Stimulated activated CD8-positive, alpha-beta memory T cell treated with anti-CD3 and anti-CD28 coated beads, Interleukin-15, amount 100 ng/mL, for 48 hours (primary cell): ENCODE data around the gene CCDC194.
"Not testable (repeated sequence)": the region's sequence is repeated elsewhere in the genome, so short reads cannot be mapped to it uniquely, and the experiment has no call there.

Experiments used
- DNase-seq, 2 donors: peaks; one replicate each; pipeline ENCODE4 v3.0.0-alpha.2; 2020; ENCODE audit warnings: low read depth in 2 of 2

CCDC194 gene

GRCh38 chr19:17370026-17370587 lies 23.9 kb downstream of the CCDC194 start:
- no peak for DNase-seq

GRCh38 chr19:17365361-17365760 lies 28.6 kb downstream of the CCDC194 start:
- DNase-seq = no peak

- not testable (repeated sequence) for DNase-seq
Measured at GRCh38 chr19:17363852-17364605, 30.0 kb downstream of the CCDC194 start.

DNA sequence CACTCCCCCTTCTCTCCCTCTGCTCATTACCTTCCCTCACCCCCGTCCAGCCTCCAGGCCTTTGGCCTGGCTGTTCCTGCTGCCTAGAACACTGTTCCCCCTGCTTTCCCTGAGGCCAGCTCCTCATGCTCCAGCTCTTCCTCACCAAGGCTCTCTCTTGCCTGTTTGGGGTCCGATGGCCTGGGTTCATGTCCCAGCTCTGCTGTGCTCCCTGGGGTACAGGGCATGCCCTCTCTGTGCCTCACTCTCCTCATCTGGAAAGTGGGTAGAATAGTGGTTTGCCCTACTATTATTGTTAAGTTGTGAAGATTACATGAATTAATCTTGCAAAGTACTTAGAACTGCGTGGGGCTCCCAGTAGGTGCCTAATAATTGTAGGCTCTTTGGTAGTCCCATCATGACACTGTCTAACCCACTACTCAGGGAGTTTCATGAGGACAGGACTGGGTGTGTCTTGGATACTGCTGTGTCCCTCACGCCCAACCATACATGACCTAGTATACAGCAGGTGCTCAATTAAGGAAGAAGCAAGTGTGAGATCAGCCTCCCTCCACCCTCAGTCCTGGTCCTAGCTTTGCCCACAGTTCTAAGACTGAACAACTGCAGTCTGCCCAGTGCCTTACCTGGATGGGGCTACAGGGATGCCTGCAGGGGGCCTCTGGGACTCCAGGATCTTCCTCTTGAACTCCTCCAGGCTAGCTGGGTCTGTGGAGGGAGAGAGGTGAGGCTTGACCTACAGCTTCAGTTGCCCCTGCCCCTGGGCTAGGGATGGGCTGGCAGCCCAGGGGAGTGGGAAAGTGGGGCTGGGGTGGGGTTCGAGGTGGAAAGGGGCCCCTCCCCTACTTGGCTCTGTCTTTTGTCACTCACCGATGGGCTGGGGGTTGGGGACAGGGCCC lies 33.8 kb downstream of the CCDC194 start:
- no peak for DNase-seq

GRCh38 chr19:17358395-17358794 lies 35.6 kb downstream of the CCDC194 start:
- DNase-seq = no peak

GRCh38 chr19:17357724-17358123 lies 36.3 kb downstream of the CCDC194 start:
- DNase-seq = no peak

GRCh38 chr19:17357078-17357666 lies 36.8 kb downstream of the CCDC194 start:
- no peak for DNase-seq

DNA sequence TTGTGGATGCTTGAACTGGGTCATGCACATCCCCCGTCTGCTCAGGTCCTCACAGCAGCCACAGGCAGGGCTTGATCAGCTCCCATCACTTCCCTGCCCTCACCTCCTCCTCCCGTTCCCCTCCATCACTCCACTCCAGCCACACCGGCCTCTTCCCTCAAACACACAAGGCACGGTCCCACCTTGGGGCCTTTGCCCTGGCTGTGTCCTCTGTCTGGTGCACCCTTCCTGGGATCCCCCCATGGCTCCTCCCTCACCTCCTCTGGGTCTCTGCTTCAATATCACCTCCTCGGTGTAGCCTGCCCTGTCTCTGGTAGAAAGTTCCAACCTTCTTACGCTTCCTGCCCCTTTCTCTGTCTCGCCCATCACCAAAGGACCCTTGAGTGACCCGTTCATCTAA lies 40.6 kb downstream of the CCDC194 start:
- DNase-seq = no peak

DNA sequence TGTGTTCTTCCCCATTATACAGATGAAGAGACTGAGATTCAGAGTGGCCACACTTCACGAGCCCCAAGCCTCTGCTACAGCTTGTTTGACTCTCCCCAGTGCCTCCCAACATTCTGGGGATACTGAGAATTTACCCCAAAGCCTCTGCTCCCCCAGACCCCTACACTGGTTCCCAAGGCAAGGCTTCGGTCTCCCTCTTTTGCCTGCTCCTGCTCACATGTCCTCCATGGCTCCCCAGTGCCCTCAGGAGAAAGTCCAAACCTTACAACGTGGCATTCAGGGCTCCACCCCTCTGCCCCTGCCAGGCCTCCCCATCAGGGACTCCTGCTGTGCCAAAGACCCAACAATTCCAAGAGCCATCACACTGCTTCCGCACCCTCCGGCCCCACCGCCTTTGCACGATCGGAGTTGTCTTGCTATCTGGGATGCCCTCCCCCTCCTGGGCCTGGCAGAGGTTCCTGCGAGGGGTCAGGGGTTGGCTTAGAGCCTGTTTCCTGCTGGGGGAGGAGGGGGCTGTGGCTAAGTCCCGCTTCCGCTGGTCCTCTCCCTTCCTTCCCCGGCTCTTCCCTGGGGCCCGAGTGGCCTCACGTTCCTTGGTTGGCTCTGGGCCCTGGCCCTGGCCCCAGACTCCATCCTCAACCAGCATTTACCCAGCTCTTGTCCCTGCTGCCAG lies 41.3 kb downstream of the CCDC194 start:
- DNase-seq = no peak

GRCh38 chr19:17351815-17352435 lies 42.1 kb downstream of the CCDC194 start:
- DNase-seq = no peak

GRCh38 chr19:17348700-17349099 lies 45.3 kb downstream of the CCDC194 start:
- DNase-seq = no peak

- no peak for DNase-seq
Measured at GRCh38 chr19:17347877-17348276, 46.1 kb downstream of the CCDC194 start.

GRCh38 chr19:17347361-17347760 lies 46.6 kb downstream of the CCDC194 start:
- DNase-seq = no peak

- DNase-seq = peak in 1 of 2 donors; percentile 59
Measured at GRCh38 chr19:17346109-17346671, 47.8 kb downstream of the CCDC194 start.

DNA sequence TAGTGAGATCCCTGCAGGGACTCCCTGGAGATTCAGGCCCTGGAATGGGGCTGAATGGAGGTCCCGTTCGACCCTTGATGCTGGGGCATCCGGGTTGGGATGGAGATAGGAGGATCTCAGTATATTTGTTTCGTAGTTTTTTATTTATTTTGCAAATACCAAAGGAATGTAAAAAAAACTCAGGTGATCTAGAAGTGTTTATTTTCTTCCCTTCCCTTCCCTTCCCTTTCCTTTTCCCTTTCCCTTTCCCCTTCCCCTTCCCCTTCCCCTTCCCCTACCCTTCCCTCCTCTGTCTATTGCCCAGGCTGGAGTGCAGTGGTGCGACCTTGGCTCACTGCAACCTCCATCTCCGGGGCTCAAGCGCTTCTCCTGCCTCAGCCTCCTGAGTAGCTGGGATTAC lies 52.2 kb downstream of the CCDC194 start:
- no peak for DNase-seq

DNA sequence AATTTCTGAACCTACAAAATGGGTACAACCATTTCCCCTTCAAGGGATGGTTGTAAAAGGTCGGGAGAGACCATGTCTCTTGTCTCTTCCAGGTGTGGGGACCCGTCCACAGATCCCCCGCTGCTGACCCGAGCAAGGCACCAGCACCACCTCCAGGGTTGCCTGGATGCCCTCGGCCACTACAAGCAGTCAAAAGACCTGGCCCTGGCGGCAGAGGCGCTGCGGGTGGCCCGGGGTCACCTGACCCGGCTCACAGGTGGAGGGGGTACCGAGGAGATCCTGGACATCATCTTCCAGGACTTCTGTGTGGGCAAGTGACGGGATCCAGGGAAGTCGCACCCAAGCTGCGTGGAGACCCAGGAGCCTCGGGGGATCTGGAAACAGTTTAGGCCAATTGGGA lies 52.6 kb downstream of the CCDC194 start:
- DNase-seq = no peak

DNA sequence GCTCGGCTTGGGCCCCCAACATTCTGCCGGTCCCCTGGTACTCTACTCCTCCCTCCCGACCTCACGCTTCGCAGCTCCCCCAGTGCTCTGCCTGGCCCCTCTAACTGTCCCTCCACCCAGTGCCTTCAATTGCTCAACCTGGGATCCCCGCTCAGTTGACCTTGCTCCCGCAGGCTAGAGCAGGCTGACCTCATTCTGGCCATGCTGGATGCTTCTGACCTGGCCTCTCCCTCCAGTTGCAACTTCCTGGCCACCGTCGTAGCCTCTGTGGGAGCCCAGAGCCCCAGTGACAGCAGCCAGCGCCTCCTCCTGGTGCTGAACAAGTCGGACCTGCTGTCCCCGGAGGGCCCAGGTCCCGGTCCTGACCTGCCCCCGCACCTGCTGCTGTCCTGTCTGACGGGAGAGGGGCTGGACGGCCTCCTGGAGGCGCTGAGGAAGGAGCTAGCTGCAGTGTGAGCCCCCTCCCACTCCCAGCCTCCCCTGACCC lies 53.1 kb downstream of the CCDC194 start:
- no peak for DNase-seq
